ENCODE results near the gene AKAP8. TPM values are rescaled to one million over a fixed set of nuclear protein-coding genes. Genes with fewer than 3 reads are reported as not detected.

Gene AKAP8
- total RNA-seq, 1 donor from 2014 or later: 24.0 TPM

- intact Hi-C loops (cut with micrococcal nuclease): no loop called here
- ATAC-seq (no peak), DNase-seq (no peak)
These were observed 63.1 kb downstream of the AKAP8 start for GRCh38 chr19:15316498-15316897.

- intact Hi-C loops (cut with micrococcal nuclease): no loop called here
- no peak for DNase-seq
- no peak for ATAC-seq
These were observed 64.5 kb downstream of the AKAP8 start for GRCh38 chr19:15315101-15315500.

- intact Hi-C loops (cut with micrococcal nuclease): no loop called here
- ATAC-seq (peak; percentile 22), DNase-seq (no peak)
These were observed 65.8 kb downstream of the AKAP8 start for GRCh38 chr19:15313649-15314279.

GRCh38 chr19:15307169-15307568, 72.4 kb downstream of the AKAP8 start:
- intact Hi-C loops (cut with micrococcal nuclease): no loop called here
- DNase-seq: no peak
- no peak for ATAC-seq

DNA sequence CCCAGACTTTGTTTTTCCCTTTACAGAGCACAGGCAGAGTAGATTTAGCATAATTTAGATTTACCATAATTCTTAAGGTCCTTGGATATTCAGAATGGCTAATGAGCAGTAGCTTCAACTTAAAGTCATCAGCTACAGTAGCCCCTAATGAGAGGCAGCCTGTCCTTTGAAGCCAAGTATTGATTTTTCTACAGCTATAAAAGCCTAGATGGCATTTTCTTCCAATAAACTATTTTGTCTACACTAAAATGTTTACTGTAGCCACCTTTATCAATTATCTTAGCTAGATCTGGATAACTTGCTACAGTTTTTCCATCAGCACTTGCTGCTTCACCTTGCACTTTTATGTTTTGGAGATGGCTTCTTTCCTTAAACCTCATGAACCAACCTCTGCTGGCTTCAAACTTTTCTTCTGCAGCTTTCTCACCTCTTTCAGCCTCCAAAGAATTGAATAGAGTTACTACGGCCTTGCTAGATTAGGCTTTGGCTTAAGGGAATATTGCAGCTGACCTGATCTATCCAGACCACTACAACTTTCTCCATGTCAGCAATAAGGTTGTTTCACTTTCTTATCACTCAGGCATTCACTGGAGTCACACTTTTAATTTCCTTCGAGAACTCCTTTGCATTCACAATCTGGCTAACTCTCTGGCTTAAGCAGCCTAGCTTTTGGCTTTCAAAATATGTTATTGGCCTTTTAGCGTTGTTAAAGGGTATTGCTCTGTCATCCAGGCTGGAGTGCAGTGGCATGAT, 73.8 kb downstream of the AKAP8 start:
- no peak for DNase-seq
- ATAC-seq: no peak
- intact Hi-C loops (cut with micrococcal nuclease): no loop called here

DNA sequence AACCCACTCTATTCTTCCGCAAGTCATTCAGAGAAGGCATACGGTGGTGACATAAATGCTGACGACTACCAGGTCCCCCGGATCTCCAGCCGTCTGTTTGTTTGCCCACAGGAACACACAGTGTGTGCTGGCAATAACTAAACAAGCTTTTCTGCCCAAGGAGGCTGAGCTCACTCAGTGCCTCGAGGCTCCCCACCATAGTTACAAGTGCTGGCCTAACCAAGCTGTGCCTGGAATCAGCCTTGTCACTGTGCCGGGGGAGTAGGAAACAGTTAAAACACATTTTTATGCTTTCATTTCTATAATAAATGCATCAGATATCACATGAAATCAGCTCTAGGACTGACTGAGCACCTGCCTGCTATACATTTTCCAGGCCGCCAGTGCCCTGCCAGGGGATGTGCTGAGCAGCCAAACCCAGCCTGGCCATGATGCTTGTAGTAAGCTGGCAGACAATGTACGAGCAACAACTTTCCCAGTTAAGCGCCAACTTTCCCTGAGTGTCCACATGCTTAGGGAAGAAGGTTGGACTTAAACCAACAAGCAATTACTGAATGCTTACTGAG, 75.4 kb downstream of the AKAP8 start:
- intact Hi-C loops (cut with micrococcal nuclease): no loop called here
- peak; percentile 72 for DNase-seq
- peak; percentile 86 for ATAC-seq

Other genes with a start within 250 kb of the AKAP8 start
- 22.8 TPM for gene NOTCH3, start 178.8 kb downstream of the AKAP8 start, total RNA-seq
- gene EPHX3, start 147.3 kb downstream of the AKAP8 start, total RNA-seq: not detected
- gene BRD4, start 47.2 kb downstream of the AKAP8 start, total RNA-seq: 67.4 TPM
- 82.5 TPM for gene AKAP8L, start 39.2 kb upstream of the AKAP8 start, total RNA-seq
- 32.2 TPM for gene WIZ, start 70.2 kb upstream of the AKAP8 start, total RNA-seq
- gene RASAL3, start 84.8 kb upstream of the AKAP8 start, total RNA-seq: 2.0 TPM
- gene PGLYRP2, start 99.7 kb upstream of the AKAP8 start, total RNA-seq: not detected
- not detected for gene CYP4F22, start 128.7 kb upstream of the AKAP8 start, total RNA-seq
- not detected for gene CYP4F8, start 235.4 kb upstream of the AKAP8 start, total RNA-seq